Activated CD4-positive, alpha-beta T cell treated with anti-CD3 and anti-CD28 coated beads, Interleukin-2, Interleukin-4, amounts not matched to agents 100 ng/mL and 50 ng/mL, durations not matched to agents 16 hours and 8 hours (primary cell): ENCODE data around the gene SLC22A23.

Experiments
- DNase-seq: peaks from one replicate; pipeline ENCODE4 v3.0.0-alpha.2; 2020; ENCODE audit warnings: low spot score

The SLC22A23 gene

GRCh38 chr6:3421143-3421542 is 35.7 kb downstream of the SLC22A23 start:
- no peak for DNase-seq

GRCh38 chr6:3419624-3420272 is 37.1 kb downstream of the SLC22A23 start:
- no peak for DNase-seq

DNA sequence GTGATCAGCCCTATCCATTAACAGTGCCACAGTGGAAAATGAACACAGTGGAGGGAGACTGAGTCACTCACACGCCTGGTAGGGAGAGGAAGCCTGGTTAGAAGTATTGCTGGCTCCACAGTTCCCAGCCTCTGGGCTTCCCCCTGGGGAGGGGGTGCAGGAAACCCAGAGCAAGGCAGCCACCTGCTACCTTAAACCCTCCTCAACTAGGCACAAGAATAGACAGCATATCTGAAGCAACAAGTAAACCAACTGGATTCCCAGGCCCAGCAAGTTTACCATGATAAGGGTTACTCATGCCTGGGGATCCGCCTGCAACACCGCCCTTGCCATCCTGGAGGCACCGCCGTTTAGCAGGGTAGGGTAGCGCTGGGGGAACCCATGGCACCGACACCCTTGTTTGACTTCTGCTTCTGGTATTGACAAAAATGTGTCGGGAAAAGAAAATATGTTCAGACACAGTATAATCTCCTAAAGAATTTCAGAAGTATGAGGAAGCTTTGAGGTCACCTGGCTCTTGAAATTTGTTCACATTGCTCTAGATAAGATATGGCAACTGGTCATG is 38.3 kb downstream of the SLC22A23 start:
- DNase-seq = no peak

- DNase-seq = no peak
Observed at GRCh38 chr6:3417473-3417872, 39.4 kb downstream of the SLC22A23 start.

GRCh38 chr6:3415490-3415889 is 41.4 kb downstream of the SLC22A23 start:
- DNase-seq = no peak

GRCh38 chr6:3415082-3415453 is 41.8 kb downstream of the SLC22A23 start:
- DNase-seq = no peak

DNA sequence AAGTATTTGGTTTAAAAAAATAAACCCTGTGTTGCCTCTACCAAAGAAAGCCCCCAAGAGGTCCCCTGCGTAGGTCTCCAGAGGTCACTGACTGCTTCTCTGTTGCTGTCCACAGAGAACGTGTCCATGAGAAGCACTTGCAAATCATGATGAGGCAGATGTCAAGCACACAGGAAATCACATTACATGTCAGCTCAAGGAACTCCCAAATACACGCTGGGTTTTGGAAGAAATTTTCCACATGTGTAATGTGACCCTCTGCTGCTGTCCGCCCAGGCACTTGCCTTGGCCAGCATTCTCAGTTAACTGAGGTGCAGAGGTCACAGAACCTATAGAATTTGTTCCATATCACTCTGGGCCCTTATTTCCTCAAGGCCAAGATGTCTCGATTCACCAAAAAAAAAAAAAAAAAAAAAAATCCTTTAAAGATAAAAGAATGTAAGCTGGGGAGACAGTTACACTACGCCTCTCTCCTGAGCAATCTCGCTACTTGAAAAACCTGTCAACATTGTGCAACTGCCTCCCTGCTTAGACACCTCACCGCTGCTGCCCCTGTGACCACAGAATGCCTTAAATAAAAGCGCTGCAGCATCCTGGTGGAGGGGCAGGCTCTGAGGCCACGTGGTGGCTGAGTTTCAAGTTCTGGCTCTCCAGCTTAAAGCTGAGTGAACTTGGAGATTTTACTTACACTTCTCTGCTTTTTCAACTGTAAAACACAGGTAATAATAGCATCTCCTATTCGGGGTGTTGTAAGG is 42.3 kb downstream of the SLC22A23 start:
- peak; percentile 28 for DNase-seq

GRCh38 chr6:3413592-3413991 is 43.3 kb downstream of the SLC22A23 start:
- DNase-seq = no peak

- DNase-seq = no peak
Observed at GRCh38 chr6:3412779-3413500, 43.9 kb downstream of the SLC22A23 start.

DNA sequence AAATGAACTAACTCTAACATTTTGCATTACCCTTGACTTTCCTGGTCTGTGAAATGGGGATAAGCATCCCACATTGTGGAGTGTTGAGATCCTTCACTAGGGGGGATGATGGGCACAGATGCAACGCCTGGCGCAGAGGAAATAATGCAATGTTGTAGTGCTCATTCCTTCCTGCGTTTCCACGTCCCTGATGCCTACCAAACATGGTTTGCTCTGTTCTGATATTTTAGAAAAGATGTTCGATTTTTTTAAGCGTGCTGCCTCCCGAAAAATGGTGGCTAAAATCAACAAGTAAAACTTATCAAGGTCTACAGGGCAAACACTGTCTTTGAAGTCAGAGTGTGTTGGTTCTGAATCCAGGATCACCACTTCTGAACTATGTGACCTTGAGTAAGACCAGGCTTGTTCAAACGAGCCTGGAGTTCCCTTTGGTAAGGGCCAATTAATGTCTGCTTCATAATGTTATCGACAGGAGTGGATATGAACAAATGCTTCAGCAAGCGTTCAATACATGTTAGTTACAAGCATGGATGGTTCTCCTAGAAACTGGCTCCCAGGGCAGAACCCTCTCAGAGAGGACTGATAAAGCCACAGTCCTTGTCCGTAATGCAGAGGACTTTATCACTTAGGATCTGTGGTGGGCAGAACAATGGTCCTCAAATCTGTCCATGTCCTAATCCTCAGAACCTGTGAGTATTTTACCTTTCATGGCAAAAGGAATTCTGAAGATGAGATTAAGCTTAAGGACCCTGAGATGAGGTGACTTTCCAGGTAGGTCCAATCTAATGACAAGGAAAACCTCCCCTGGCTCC is 44.7 kb downstream of the SLC22A23 start:
- no peak for DNase-seq

GRCh38 chr6:3410385-3411360 is 46.2 kb downstream of the SLC22A23 start:
- peak; percentile 50 for DNase-seq

DNA sequence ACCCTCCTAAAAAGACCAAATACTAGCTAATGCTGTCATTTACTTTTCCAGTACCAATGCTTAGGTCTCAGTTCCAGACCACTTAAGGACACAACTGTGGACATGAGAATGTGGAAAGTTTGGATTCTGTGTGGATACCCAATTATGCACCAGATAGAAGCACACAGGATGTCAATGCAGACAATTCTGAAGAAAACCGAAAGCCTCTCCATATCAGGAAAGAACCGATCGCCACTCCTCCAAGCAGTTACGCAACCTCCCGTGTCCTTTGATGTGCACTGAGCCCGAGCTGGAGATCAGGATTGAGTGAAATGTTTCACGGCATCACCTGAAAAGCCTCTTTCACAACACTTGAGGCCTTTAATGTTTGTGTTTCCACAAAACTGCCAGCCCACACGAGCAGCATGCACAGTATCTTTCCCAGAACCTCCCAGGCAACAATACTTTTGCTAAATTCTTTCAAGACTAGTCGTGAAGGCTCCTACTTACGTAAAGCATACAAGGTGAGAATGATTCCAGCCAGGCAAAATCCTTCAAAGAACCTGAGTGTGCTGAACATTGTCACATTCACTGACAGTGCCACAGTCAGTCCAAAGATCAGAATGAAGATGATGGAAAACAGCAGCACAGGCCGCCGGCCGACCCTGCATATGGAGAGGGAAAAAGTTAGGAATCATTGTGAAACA is 47.0 kb downstream of the SLC22A23 start:
- no peak for DNase-seq

GRCh38 chr6:3408665-3409064 is 48.2 kb downstream of the SLC22A23 start:
- DNase-seq = no peak

DNA sequence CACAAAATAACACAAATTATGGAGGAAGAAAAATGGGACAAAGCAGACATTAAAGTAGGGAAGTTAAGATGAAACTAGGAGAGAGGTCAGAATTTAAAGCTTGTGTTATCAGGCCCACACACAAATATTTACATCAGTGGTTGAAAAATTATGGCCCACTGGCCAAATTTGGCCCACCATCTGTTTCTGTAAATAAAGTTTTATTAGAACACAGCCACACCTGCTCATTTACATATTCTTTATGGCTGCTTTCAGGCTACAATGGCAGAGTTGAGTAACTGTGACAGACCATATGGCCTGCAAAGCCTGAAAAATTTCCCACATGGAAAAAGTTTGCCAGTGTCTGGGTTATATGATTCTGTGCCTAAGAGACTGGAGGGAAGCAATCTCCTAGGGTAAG is 49.0 kb downstream of the SLC22A23 start:
- no peak for DNase-seq

GRCh38 chr6:3406891-3407809 is 49.7 kb downstream of the SLC22A23 start:
- no peak for DNase-seq

DNA sequence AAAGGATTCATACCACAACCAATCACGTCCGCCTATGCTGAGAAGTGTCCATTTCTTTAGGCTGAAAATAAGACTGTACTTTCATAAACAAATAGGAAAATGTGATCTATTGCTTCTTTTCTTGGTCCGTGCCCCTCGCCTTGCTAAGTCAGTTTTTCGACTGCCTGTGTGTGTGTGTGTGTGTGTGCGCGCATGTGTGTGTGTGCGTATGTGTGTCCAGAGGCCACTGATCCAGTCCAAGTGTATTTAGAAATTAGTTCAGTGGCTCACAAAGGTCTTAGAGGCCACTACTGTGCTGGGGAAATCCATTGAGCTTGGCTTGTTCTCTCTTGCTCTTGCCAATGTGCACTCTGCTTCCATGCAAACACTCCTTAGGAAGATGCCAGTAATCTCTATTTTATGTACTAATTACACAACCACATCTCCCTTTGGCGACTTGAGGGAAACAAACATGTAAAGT is 50.5 kb downstream of the SLC22A23 start:
- no peak for DNase-seq

GRCh38 chr6:3405679-3406078 is 51.2 kb downstream of the SLC22A23 start:
- no peak for DNase-seq

- no peak for DNase-seq
Observed at GRCh38 chr6:3405182-3405518, 51.7 kb downstream of the SLC22A23 start.
